ENCODE data around the gene NRL. TPM values are rescaled to one million over a fixed set of nuclear protein-coding genes. Genes with fewer than 3 reads are reported as not detected.
"Not testable (repeated sequence)": the region's sequence is repeated elsewhere in the genome, so short reads cannot be mapped to it uniquely, and the experiment has no call there.

NRL gene
- total and polyA plus RNA-seq, 2 donors (not counting 3 experiments of a cell fraction or from before 2014, with no cell fraction given) = 0.71 to 1.1 TPM

GRCh38 chr14:24032727-24033418, 81.9 kb downstream of the NRL start:
- FAIRE-seq = no peak
- Histone ChIP-seq H3K4me3 (replicated peaks in 1 of 3; ENCODE audit: insufficient read depth in 1 of 3, low read depth in 1 of 3, low read length in 3 of 3) (no peak overlapping the region), H4K20me1 (replicated peaks; ENCODE audit: control insufficient read depth, extremely low read depth, insufficient read depth, low read length) (no peaks in the 10 kb centered on the region), H3K4me2 (ENCODE audit: insufficient read depth, low read length) (no peak overlapping the region), H3K36me3 (ENCODE audit: control insufficient read depth in 2 of 2, extremely low read depth in 1 of 2, insufficient read depth in 2 of 2, low read length in 2 of 2) (no peaks in the 10 kb centered on the region), H3K27ac (ENCODE audit: insufficient read depth, low read depth, low read length) (no peak overlapping the region), H3K9ac (replicated peaks; ENCODE audit: extremely low read depth, insufficient read depth, low read length) (no peak overlapping the region), H3K9me1 (replicated peaks; ENCODE audit: control insufficient read depth, extremely low read depth, insufficient read depth, low read length) (no peaks in the 10 kb centered on the region), H3K27me3 (ENCODE audit: control insufficient read depth in 2 of 2, insufficient read depth in 2 of 2, low read length in 2 of 2) (no peaks in the 10 kb centered on the region), H3K9me3 (replicated peaks; ENCODE audit: control insufficient read depth, insufficient read depth, low read length) (peaks cover 2% of the 10 kb centered on the region), H2AFZ (ENCODE audit: low read depth, low read length) (no peak overlapping the region), H3K79me2 (ENCODE audit: control insufficient read depth, insufficient read depth, low read length) (no peaks in the 10 kb centered on the region), H3K4me1 (ENCODE audit: control insufficient read depth, extremely low read depth, insufficient read depth, low read length) (no peaks in the 10 kb centered on the region)
- ChIA-PET CTCF (interaction anchor here (1.3 kb wide), 1 partner anchor 25 kb away, joined by 6 read pairs; no protein-coding TSS in a partner anchor), POLR2A (no interaction called here)
- TF ChIP-seq MYC (IDR thresholded peaks at IDR 0.05; ENCODE audit: low read depth, low read length) = no peak
- TF ChIP-seq EZH2 (IDR thresholded peaks at IDR 0.05; ENCODE audit: borderline replicate concordance, low read depth, low read length, severe bottlenecking) = no peak
- no peak for TF ChIP-seq POLR2AphosphoS5 (IDR thresholded peaks at IDR 0.05; ENCODE audit: insufficient read depth, low read depth, low read length)
- TF ChIP-seq MAX (IDR thresholded peaks at IDR 0.05; ENCODE audit: insufficient read depth, insufficient read length) = no peak
- TF ChIP-seq POLR2A (IDR thresholded peaks at IDR 0.05; ENCODE audit: low read depth, low read length) = no peak
- TF ChIP-seq FOS (IDR thresholded peaks at IDR 0.05; ENCODE audit: borderline replicate concordance, insufficient read depth, low read length) = no peak
- TF ChIP-seq CTCF (IDR thresholded peaks at IDR 0.05; ENCODE audit: extremely low read depth in 1 of 2, insufficient read depth in 1 of 2, low read depth in 1 of 2, low read length in 2 of 2) = no peak
- no peak for TF ChIP-seq GATA2 (IDR thresholded peaks at IDR 0.05; ENCODE audit: insufficient read depth, insufficient read length, low read depth, low read length)
- TF ChIP-seq JUN (IDR thresholded peaks at IDR 0.05; ENCODE audit: borderline replicate concordance, insufficient read depth, insufficient read length, low read depth) = no peak
- no peak for DNase-seq (ENCODE audit: low read depth, low spot score)
- dilution Hi-C loops (cut with MboI; ENCODE audit: extremely low pct_ligation_motif_present, low sequenced_read_pairs) = no loop called here
- intact Hi-C loops (cut with micrococcal nuclease) = no loop called here
- no TSS peak for BruUV-seq (replicated peaks)

GRCh38 chr14:24031331-24031730, 83.4 kb downstream of the NRL start:
- intact Hi-C loops (cut with micrococcal nuclease); H3K4me1 ChIP-seq (ENCODE audit: control insufficient read depth, extremely low read depth, insufficient read depth, low read length); H2AFZ ChIP-seq (ENCODE audit: low read depth, low read length); H3K27me3 ChIP-seq (ENCODE audit: control insufficient read depth in 2 of 2, insufficient read depth in 2 of 2, low read length in 2 of 2); H3K79me2 ChIP-seq (ENCODE audit: control insufficient read depth, insufficient read depth, low read length); H3K36me3 ChIP-seq (ENCODE audit: control insufficient read depth in 2 of 2, extremely low read depth in 1 of 2, insufficient read depth in 2 of 2, low read length in 2 of 2); dilution Hi-C loops (cut with MboI; ENCODE audit: extremely low pct_ligation_motif_present, low sequenced_read_pairs); H3K9ac ChIP-seq (replicated peaks; ENCODE audit: extremely low read depth, insufficient read depth, low read length); BruUV-seq (replicated peaks); H3K9me1 ChIP-seq (replicated peaks; ENCODE audit: control insufficient read depth, extremely low read depth, insufficient read depth, low read length); H3K9me3 ChIP-seq (replicated peaks; ENCODE audit: control insufficient read depth, insufficient read depth, low read length); DNase-seq (ENCODE audit: low read depth, low spot score); H3K4me2 ChIP-seq (ENCODE audit: insufficient read depth, low read length); H3K4me3 ChIP-seq (replicated peaks in 1 of 3; ENCODE audit: insufficient read depth in 1 of 3, low read depth in 1 of 3, low read length in 3 of 3); H3K27ac ChIP-seq (ENCODE audit: insufficient read depth, low read depth, low read length); POLR2A ChIA-PET; H4K20me1 ChIP-seq (replicated peaks; ENCODE audit: control insufficient read depth, extremely low read depth, insufficient read depth, low read length); FAIRE-seq: not testable (repeated sequence)
- CTCF ChIA-PET = interaction anchor here (0.7 kb wide), 1 partner anchor 98 kb away, joined by 3 read pairs; no protein-coding TSS in a partner anchor

- H3K27me3 ChIP-seq (ENCODE audit: control insufficient read depth in 2 of 2, insufficient read depth in 2 of 2, low read length in 2 of 2); H4K20me1 ChIP-seq (replicated peaks; ENCODE audit: control insufficient read depth, extremely low read depth, insufficient read depth, low read length); H2AFZ ChIP-seq (ENCODE audit: low read depth, low read length); FAIRE-seq; intact Hi-C loops (cut with micrococcal nuclease); CTCF ChIA-PET; H3K9ac ChIP-seq (replicated peaks; ENCODE audit: extremely low read depth, insufficient read depth, low read length); H3K27ac ChIP-seq (ENCODE audit: insufficient read depth, low read depth, low read length); H3K4me2 ChIP-seq (ENCODE audit: insufficient read depth, low read length); H3K36me3 ChIP-seq (ENCODE audit: control insufficient read depth in 2 of 2, extremely low read depth in 1 of 2, insufficient read depth in 2 of 2, low read length in 2 of 2); H3K4me3 ChIP-seq (replicated peaks in 1 of 3; ENCODE audit: insufficient read depth in 1 of 3, low read depth in 1 of 3, low read length in 3 of 3); dilution Hi-C loops (cut with MboI; ENCODE audit: extremely low pct_ligation_motif_present, low sequenced_read_pairs); H3K4me1 ChIP-seq (ENCODE audit: control insufficient read depth, extremely low read depth, insufficient read depth, low read length); DNase-seq (ENCODE audit: low read depth, low spot score); H3K79me2 ChIP-seq (ENCODE audit: control insufficient read depth, insufficient read depth, low read length); H3K9me3 ChIP-seq (replicated peaks; ENCODE audit: control insufficient read depth, insufficient read depth, low read length); H3K9me1 ChIP-seq (replicated peaks; ENCODE audit: control insufficient read depth, extremely low read depth, insufficient read depth, low read length); POLR2A ChIA-PET; BruUV-seq (replicated peaks): not testable (repeated sequence)
Measured at GRCh38 chr14:24029687-24030086, 85.1 kb downstream of the NRL start.

Data from endothelial cell of umbilical vein (primary cell).